RPMI7951 (cell line): Measurements from ENCODE around the gene NFIC. TPM values are rescaled to one million over a fixed set of nuclear protein-coding genes. Genes with fewer than 3 reads are reported as not detected.

Source experiments
- DNase-seq: peaks from one replicate; pipeline ENCODE4 v3.0.0-alpha.2; 2012; ENCODE audit warnings: low read depth
- total RNA-seq: library from RNA; depleted of rRNA; stranded (reverse); fragments of >200 nt; shearing (Covaris generic); gene quantifications from 2 replicates; pipeline ENCODE4 v1.2.3, GENCODE V29; 2014

The NFIC gene
- total RNA-seq, 1 experiment from 2014 or later, result 20.9 TPM

DNA sequence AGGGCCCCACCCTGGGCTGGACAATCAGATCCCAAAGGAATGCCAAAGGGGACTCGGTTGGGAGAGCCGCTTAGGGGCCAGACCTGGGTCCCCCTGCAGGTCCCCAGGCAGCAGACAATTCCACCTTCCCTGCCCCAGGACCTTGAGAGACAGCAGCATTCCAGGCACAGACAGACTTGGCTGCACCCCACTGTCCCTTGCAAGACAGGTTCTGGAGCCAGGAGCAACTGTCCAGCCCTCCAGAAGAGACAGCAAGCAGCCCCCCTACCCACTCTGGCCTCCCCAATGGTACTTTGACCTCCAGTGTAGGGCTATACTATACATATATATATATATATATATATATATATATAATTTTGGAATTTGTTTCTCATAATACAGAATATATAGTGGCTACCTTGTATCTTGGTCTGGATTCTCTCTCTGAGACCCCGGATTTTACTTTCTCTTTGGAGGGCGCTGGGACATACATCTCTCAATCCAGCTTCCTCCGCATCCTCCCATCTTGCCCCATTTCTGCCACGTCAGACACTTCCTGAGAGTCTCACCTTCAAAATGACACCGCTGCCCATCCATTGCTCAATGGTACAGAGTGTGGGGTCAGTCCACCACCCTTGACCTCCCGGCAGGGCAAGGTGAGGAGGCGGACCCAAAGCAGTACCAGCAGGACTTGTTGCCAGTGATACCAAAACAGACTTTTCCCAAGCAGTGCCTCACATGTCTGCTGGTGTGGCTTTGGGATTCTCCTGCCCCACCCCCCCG, 101.2 kb downstream of the NFIC start:
- no peak for DNase-seq

- no peak for DNase-seq
Observed at GRCh38 chr19:3468211-3468610, 101.8 kb downstream of the NFIC start.

DNA sequence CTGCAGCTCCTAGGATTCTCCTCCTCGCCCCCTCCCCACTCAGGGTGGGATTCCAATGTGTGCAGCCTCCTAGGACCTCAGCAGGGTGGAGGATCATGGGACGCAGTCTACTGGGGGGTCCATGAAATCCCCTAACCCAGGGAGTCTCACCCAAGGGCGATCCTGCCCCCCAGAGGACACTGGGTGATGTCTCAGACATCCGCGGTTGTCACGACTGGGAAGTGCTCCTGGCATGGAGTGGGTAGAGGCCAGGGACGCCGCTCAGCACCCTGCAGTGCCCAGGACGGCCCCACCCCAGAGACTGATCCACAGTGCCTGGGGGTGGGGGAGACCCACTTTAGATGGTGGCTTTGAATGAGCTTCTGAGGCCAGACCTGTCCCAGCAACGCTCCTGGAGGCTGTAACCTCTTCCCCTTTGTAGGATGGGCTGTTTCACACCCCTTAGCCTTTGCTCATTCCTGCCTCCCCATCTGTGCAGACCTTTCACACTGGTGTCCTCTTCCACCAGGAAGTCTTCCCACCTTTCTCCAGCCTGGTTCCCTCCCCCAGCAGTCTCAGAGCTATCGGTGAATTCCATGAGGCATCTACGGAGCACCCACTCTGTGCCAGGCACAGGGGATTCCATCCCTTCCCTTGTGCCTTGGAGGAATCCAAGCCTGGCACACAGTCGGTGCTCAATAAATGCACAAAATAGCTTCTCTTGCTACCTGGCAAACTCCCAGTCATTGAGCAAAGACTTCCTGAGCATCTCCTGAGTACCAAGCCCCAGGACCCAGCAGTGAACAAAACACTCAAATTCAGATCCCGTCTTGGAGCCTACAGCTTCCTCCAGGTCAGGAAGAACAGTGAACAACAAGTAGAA, 103.5 kb downstream of the NFIC start:
- DNase-seq, result no peak

DNA sequence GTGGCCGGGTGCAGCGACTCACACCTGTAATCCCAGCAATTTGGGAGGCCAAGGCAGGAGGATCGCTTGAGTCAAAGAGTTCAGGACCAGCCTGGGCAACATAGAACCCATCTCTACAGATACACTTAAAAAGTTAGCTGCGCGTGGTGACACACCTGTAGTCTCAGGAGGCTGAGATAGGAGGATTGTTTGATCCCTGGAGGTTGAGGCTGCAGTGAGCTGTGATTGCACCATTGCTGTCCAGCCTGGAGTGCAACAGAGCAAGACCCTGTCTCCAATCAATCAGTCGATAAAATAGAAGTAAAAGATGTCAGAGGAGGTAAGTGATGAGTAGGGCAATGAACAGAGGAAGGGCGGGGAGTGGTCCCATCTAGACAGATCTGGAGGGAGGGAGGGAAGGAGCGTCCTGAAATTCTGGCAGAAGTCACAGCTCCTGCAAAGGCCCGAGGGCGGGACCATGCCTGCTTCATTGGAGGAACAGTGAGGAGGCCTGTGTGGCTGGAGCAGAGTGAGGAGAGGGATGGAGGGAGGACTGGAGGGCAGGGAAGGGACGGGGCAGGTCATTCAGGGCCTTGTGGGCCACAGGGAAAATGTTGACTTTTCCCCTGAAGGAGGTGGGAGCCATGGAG, 104.2 kb downstream of the NFIC start:
- DNase-seq, result no peak

DNA sequence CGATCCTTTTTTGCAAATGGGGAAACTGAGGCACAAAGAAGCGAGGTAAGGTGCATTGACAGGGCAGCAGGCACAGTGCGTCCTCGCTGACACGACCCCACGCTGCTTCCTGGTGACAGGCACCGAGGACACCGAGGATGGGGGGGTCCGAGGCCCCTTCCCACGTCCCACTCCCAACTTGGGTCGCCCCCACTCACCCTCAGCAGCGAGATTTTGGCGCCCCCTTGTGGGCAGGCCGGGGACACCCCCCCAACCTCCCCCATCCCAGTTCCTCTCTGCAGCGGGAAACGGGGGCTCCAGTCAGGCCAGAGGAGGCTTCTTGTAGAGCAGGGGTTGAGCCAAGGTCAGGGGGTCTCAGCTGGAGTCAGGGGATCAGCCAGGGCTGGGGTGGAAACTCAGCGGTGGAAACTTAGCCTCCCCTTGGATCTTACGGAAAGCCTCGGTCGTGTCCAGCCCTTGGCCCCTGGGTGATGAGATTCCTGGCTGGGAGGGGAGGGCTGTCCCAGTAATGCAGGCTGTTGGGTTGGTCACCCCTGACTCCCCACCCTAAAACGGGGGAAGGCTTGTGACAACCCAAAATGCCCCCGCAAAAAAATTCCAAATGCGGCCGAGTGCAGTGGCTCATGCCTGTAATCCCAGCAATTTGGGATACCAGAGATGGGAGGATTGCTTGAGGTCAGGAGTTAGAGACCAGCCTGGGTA, 105.7 kb downstream of the NFIC start:
- no peak for DNase-seq

GRCh38 chr19:3474010-3474409, 107.6 kb downstream of the NFIC start:
- DNase-seq, result no peak

- DNase-seq, result no peak
Observed at GRCh38 chr19:3474614-3475013, 108.2 kb downstream of the NFIC start.

GRCh38 chr19:3475449-3475848, 109.1 kb downstream of the NFIC start:
- no peak for DNase-seq

GRCh38 chr19:3476830-3477229, 110.4 kb downstream of the NFIC start:
- DNase-seq, result no peak

GRCh38 chr19:3477506-3477905, 111.1 kb downstream of the NFIC start:
- DNase-seq, result no peak

DNA sequence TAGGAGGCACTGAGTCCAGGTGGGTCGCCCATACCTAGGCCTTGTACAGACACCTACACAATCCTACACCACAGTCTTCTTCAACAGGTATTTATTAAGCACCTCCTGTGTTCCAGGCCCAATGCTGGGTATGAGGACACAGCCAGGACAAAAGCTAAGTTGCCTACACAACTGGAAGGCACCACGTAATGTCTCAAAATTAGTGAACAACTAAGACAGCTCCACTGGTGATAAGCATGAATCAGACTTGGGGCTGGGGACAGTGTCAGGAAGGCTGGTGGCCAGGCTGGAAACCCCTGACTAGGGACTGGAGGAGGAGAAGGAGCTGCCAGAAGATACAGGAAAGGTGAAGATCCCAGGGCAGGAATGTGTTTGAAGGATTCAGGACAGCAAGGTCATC, 111.6 kb downstream of the NFIC start:
- no peak for DNase-seq

GRCh38 chr19:3478409-3479176, 112.2 kb downstream of the NFIC start:
- DNase-seq, result no peak

GRCh38 chr19:3479177-3479833, 112.9 kb downstream of the NFIC start:
- DNase-seq, result no peak

DNA sequence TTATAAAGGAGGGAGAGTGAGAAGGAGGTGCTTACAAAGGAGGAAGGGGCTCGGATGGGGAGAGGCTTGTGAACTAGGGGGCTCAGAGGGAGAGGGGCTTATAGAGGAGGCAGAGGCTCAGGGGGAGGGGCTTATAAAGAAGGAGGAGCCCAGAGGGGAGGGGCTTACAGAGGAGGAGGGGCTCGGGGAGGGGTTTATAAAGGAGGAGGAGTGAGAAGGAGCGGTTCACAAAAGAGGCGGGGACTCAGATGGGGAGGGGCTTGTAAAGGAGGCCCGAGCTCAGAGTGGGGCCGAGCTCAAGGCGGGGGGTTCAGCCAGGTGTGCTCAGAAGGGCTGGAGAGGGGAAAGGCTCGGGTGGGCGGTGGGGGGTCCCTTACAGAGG, 113.4 kb downstream of the NFIC start:
- no peak for DNase-seq

DNA sequence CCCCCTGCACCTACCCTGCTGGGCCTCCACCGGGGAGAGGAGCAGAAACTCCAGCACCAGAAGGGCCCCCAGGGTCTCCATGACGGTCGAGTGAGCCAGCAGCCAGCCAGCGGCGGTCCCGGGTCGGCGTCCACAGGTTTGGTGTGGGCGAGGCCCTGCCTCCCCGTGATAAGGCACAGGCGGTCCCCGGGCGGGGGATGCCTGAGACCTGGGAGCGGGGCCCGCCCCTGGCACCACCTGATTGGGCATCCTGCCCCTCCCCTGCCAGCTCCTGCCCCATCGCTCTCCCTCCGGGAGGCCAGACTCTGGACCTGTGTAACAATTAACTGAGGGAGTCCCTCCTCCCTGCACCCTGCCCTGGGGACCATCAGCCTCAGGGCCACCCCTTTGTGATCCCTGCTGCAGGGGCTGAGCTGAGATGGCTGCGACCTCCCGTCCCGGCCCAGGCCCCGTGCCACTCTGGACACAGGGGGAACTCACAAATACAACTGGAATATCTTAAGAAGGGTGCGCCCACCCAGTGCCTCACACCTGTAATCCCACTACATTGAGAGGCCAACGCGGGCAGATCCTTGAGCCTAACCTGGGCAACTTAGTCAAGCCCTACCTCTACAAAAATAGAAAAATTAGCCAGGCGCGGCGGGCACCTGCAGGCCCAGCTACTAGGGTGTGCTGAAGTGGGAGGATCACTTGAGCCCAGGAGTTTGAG, 114.2 kb downstream of the NFIC start, which contains the start of gene SMIM24:
Gene SMIM24, minus strand, starts transcription at position 143 of the 709 bp plus-strand sequence. Its CDS starts 62 bp downstream, at position 81.
- no peak for DNase-seq

GRCh38 chr19:3481241-3482090, 115.1 kb downstream of the NFIC start:
- DNase-seq, result no peak

DNA sequence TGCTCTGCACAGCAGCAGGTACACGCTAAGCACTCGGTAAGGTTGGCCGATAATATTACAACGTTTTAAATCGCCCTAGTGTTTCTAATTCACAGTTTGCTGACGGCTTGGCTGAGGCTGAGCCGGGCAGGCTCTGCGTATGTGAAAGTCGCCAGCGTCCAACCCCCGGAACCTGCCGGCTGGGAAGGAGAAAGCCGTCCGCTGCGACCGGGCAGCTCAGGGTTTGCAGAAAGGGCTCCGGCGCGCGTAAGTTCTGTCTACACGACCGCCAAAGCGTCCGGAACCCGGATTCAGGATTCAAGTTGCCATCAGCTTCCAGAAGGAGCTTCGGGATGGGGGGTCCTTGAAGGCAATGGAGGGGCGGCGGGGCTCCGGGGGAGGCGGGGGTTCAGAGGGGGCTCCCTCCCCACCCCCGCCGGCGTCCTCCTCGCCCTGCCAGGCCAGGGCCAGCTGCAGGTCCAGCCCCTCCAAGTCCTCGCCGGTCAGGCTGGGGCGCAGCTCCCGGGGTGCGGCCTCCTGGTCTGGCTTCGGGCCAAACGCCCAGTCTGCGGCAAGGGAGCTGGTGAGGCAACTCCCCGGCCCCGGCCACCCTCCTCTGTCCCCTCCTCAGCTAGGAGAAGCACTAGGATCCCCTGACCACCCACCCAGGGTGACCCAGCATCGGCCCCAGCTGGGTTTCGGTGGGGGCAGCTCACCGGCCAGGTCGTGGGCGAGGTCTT, 116.3 kb downstream of the NFIC start:
- DNase-seq, result no peak

GRCh38 chr19:3483226-3483628, 116.8 kb downstream of the NFIC start, which contains the start of gene SMIM44:
SMIM44 (minus strand) TSS chr19:3483441; CDS start chr19:3483403, 38 bp downstream.
- no peak for DNase-seq
